ENCODE data around the gene SYN1. TPM values are rescaled to one million over a fixed set of nuclear protein-coding genes. Genes with fewer than 3 reads are reported as not detected.

The SYN1 gene
- total RNA-seq, 3 donors from 2014 or later: 0.78 to 4.1 (median 1.6) TPM

DNA sequence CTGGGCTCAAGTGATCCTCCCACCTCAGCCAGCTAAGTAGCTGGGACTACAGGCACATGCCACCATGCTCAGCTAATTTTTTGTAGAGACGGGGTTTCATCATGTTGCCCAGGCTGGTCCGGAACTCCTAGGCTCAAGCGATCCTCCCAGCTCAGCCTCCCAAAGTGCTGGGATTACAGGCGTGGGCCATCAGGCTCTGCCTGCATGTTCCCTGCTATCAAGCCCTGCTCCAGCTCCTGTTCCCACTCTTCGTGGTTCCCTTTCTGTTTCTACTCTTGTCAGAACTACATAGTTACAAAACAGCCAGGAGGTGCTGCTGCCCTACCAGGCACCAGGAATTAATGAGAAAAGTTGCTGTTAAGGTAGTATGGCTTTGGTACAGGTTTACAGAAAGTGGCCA, 28.7 kb downstream of the SYN1 start:
- TF ChIP-seq, protein P1, sequence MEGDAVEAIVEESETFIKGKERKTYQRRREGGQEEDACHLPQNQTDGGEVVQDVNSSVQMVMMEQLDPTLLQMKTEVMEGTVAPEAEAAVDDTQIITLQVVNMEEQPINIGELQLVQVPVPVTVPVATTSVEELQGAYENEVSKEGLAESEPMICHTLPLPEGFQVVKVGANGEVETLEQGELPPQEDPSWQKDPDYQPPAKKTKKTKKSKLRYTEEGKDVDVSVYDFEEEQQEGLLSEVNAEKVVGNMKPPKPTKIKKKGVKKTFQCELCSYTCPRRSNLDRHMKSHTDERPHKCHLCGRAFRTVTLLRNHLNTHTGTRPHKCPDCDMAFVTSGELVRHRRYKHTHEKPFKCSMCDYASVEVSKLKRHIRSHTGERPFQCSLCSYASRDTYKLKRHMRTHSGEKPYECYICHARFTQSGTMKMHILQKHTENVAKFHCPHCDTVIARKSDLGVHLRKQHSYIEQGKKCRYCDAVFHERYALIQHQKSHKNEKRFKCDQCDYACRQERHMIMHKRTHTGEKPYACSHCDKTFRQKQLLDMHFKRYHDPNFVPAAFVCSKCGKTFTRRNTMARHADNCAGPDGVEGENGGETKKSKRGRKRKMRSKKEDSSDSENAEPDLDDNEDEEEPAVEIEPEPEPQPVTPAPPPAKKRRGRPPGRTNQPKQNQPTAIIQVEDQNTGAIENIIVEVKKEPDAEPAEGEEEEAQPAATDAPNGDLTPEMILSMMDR (IDR thresholded peaks at IDR 0.05): no peak
- Histone ChIP-seq H3K4me1 (ENCODE audit: low read depth) (no peaks in the 10 kb centered on the region), H3K36me3 (ENCODE audit: low read depth) (no peaks in the 10 kb centered on the region), H3K9me3 (no peaks in the 10 kb centered on the region), H3K4me3 (no peak overlapping the region)
- intact Hi-C loops (cut with DNase I, micrococcal nuclease): no loop called here
- ATAC-seq: no peak
- DNase-seq: no peak

DNA sequence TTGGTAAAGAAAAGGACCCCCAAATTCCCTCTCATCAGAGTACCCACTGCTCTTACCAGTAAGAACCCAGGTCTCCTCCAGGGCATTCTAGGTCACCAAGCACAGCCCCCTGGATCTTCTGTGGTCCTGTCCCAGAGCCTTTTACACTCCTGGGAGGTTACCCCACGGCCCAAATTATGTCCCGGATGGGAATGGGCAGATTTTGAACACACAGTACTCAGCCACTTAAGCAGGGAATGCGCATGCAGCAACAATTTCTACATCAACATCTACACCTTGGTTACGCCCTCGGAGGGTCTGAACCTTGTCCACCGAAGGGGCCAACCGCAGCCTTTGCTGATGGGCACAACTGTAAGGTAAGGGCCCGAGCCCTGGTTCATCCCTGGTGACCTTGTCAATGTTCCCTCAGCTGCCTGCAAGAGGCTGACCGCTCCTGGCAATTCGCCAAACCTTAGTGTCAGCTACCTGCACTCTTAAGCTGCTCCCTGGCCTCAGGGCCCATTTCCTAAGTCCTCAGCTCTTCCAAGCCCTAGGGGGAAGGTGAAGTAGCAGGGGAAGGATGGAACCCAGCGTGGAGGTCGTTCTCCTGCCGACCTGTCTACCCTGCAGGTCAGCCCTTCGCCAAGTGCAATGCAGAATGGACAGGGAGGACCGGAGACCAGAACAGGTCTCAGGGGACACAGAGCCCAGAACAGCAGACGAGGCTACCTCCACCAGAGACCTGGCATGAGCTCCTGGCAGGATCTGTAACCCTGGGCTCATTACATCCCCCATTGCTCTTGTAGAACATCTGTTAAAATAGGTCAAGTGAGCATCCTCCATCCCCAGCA, 31.5 kb downstream of the SYN1 start:
- no peak overlapping the region for H3K4me3 ChIP-seq
- intact Hi-C loops (cut with DNase I, micrococcal nuclease): no loop called here
- DNase-seq (no peak), ATAC-seq (no peak)
- TF ChIP-seq, protein P1 (IDR thresholded peaks at IDR 0.05): no peak
- H3K9me3 ChIP-seq: no peaks in the 10 kb centered on the region
- H3K36me3 ChIP-seq (ENCODE audit: low read depth): no peaks in the 10 kb centered on the region
- no peaks in the 10 kb centered on the region for H3K4me1 ChIP-seq (ENCODE audit: low read depth)

DNA sequence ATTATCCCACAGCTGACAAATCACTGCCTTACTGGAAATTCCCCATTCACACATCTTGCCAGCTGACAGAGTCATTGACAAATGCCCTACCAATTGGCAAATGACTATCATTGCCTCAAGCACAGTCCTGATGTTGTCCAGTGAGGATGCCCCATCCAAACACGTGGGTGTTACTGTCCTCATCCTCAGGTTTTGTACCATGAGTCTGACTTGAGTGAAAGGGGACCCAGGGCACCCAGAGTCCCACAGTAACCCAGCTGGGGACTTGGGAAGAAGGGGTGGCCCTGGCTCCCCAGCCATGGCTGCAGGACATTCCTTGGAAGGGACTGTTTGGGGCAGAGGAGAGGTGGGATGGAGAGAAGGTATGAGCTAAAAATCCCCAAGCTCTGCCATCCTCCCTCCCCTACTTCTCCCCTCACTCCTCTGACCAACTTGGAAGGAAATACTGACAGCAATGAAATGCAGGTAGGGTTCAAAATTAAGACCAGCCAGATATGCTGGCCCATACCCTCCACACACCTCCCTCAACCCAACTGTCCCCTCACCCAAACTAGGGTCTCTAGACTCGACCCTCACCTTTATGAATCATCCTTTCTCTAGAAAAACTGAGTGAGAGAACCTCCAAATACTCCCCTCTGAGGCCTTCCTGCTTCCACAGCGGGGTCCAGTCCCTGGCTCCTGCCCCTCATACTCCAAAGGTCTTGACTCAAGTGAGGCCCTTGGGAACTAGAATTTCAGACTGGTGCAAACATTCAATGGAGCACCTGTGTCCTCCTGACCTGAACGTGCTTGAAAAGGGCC, 32.4 kb downstream of the SYN1 start:
- ATAC-seq (no peak), DNase-seq (no peak)
- intact Hi-C loops (cut with DNase I, micrococcal nuclease): no loop called here
- Histone ChIP-seq H3K4me1 (ENCODE audit: low read depth) (no peaks in the 10 kb centered on the region), H3K9me3 (no peaks in the 10 kb centered on the region), H3K4me3 (no peak overlapping the region), H3K36me3 (ENCODE audit: low read depth) (no peaks in the 10 kb centered on the region)
- TF ChIP-seq, protein P1 (IDR thresholded peaks at IDR 0.05): no peak

DNA sequence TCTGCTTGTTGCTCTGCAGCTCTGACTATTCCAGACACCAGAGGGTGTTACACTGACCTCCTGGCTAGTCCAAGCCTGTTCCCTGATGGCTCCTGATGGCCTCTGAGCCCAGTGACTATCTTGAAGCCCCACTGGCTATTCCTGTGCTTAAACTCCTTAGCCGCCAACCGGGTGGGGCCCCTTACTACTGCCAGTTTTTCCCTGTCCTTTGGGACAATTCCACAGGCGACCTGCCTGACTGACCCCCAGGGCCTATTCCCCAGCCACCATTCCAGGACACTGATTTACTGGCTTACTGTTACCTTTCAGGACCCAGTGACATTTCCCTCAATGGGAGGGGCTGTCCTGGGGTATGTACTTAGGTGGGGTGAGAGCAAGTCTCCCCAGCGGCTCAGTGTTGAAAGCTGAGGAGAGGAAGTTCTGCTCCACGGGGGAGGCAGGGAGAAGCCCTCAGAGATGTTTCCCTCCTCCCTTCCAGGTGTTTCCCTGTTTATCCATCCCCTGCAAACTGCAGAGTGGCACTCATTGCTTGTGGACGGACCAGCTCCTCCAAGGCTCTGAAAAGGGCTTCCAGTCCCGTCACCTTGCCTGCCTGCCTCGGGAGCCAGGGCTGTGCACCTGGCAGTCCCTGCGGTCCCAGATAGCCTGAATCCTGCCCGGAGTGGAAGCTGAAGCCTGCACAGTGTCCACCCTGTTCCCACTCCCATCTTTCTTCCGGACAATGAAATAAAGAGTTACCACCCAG, 33.4 kb downstream of the SYN1 start:
- Histone ChIP-seq H3K9me3 (no peaks in the 10 kb centered on the region), H3K4me1 (ENCODE audit: low read depth) (no peaks in the 10 kb centered on the region), H3K4me3 (no peak overlapping the region), H3K36me3 (ENCODE audit: low read depth) (no peaks in the 10 kb centered on the region)
- intact Hi-C loops (cut with DNase I, micrococcal nuclease): no loop called here
- no peak for DNase-seq
- no peak for ATAC-seq
- TF ChIP-seq, protein P1 (IDR thresholded peaks at IDR 0.05): no peak

DNA sequence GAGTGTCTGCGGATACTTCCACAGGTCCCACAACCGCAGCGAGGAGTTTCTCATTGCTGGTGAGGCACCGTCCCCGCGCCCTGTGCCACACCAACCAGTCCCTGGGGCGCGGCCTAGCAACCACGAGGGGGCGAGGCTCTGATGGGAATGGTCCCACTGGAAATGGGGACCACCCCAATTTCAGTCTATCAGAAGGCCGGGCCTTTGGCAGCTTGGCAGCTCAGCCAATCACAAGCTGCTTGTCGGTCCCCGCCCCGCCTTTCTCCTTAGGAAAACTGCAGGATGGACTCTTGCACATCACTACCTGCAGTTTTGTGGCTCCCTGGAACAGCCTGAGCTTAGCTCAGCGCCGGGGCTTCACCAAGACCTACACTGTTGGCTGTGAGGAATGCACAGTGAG, 34.4 kb downstream of the SYN1 start:
- H3K36me3 ChIP-seq (ENCODE audit: low read depth): no peaks in the 10 kb centered on the region
- TF ChIP-seq, protein P1 (IDR thresholded peaks at IDR 0.05): no peak
- no peaks in the 10 kb centered on the region for H3K4me1 ChIP-seq (ENCODE audit: low read depth)
- H3K9me3 ChIP-seq: no peaks in the 10 kb centered on the region
- intact Hi-C loops (cut with DNase I, micrococcal nuclease): no loop called here
- no peak overlapping the region for H3K4me3 ChIP-seq
- DNase-seq (no peak), ATAC-seq (no peak)

Data from mucosa of descending colon (tissue), 3 donors.